ENCODE measurements around the gene FAM43A.

The FAM43A gene

DNA sequence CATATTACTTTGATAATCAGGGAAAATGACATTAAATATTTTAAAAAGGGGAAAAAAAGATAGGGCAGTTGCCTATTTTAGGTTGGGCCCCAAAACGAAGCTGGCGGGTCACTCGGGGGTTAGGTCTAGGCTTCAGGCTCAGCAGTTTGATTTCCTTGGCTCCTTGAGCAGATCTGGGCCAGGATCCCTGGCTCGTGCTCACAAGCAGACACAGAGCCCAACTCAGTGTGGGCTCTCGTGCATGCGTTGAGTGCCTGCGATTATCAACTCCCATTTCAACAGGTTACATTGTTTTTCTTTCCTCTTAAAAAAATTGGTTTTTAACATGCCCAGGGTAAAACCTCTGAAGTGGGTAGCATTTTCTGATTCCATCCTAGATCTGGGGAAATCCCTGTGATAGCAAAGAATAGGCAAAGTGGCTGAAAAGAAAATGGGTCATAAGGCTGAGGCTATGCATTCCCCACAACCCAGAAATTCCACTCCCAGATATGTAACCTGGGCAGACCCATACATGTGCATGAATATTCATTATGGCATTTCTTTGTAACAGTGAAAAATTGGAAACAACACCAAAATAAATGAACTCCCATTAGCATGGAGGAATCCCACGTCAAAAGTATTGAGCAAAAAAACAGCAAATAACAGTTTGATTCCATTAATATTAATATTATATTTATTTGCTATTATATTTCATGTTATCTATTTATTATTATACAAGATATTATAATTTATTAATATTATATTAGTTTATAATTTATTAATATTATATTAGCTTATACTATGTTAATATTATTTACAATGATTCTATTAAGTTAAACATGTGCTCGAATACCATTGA lies 27.8 kb downstream of the FAM43A start:
- DNase-seq = no peak

DNA sequence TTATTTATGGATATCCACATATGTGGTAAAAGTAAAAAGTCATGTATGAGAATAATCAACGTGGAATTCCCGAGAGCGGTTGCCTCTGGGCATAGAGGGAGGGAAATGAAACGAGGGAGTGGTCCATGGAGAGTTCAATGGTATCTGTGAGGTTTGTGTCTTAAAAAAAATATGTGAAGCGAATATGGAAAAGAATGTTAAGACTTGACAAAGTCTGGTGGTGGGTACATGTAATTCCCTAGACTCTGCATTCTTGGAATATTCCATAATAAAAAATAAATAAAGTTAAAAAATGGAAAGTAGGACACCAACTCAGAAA lies 28.4 kb downstream of the FAM43A start:
- no peak for DNase-seq

- no peak for DNase-seq
Observed at GRCh38 chr3:194714564-194714963, 28.9 kb downstream of the FAM43A start.

DNA sequence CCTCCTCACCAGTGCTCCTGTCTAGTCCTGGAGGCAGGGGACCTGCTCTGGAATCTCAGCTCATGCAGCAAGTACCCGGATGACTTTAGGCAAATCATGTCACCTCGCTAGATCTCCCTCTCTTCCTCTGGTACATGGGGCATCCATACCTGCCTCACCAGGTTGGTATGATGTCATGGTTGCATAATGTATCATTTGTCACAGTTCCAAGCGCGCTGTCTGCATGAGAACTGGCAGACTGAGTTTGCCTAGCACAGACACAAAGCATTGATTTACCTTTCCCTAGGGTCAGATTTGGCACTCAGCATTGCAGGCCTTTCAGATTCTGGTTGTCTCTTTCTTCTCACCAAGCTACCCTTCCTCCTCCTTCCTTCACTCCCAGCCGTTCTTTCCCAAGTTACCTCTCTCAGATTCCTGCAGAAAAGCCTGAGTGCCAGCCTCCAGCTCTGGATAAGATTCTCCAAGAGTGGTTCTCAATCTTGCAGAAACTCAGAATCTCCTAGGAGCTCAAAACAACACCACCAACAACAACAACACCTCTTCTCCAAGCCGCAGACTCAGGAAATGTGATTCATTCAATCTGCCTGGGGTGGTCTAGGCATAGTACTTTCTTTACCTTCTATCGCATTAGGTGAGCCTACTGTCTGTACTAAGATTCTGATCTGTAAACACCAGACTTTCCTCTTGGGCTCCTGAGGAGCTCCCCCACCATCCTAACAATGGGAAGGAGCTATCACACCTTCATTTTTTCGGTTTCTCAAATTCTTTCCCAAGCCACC lies 29.5 kb downstream of the FAM43A start:
- no peak for DNase-seq

- DNase-seq = no peak
Observed at GRCh38 chr3:194718079-194718478, 32.4 kb downstream of the FAM43A start.

GRCh38 chr3:194720048-194720447 lies 34.4 kb downstream of the FAM43A start:
- DNase-seq = no peak

- no peak for DNase-seq
Observed at GRCh38 chr3:194723846-194724618, 38.3 kb downstream of the FAM43A start.

- DNase-seq = no peak
Observed at GRCh38 chr3:194725346-194725745, 39.7 kb downstream of the FAM43A start.

- DNase-seq = no peak
Observed at GRCh38 chr3:194727435-194728128, 41.9 kb downstream of the FAM43A start.

- no peak for DNase-seq
Observed at GRCh38 chr3:194728986-194729385, 43.3 kb downstream of the FAM43A start.

DNA sequence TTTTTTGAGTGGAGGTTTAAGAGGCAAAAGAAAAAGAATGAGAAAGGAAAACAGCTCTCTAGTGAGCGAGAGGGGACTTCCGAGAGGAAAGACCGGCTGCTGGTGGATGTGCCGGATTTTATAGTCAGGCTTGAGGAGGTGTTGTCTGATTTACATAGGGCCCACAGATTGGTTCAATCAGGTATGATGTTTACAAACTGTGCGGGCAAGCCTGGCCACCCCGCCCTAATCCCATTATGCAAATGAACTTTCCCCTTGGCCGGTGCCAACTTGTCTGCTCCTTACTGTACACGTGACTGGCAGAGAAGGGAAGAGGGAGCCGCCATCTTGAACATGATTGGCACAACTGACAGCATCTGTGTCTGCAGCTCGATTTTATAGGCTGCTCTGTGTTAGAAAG lies 44.7 kb downstream of the FAM43A start:
- DNase-seq = no peak

DNA sequence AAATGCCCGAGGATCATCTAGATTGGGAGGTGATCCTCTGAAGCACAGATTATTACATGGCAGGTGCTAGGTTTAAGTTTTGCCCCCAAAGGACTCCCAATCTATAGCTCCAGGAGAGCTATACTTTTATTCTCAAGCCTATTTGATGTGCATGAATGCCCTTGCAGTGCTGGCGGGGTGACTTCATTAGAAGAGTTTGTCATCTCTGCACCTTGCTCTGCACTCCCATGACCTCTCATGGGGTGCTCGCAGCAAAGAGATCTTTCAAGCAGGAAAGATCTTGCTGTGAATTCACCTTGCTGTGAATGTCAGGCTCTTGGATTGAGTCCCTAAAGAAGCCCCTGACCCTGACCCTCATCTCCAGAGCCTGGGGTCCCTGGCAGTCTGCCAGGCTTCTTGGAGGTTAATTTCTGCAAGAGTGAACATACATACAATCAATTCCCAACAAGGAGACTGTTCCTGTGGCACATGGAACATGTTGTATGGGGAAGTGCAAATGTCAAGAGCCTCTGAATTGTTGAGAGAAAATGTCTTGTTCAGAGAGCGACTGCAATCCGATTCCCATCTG lies 45.9 kb downstream of the FAM43A start:
- no peak for DNase-seq

- no peak for DNase-seq
Observed at GRCh38 chr3:194732617-194733016, 46.9 kb downstream of the FAM43A start.

DNA sequence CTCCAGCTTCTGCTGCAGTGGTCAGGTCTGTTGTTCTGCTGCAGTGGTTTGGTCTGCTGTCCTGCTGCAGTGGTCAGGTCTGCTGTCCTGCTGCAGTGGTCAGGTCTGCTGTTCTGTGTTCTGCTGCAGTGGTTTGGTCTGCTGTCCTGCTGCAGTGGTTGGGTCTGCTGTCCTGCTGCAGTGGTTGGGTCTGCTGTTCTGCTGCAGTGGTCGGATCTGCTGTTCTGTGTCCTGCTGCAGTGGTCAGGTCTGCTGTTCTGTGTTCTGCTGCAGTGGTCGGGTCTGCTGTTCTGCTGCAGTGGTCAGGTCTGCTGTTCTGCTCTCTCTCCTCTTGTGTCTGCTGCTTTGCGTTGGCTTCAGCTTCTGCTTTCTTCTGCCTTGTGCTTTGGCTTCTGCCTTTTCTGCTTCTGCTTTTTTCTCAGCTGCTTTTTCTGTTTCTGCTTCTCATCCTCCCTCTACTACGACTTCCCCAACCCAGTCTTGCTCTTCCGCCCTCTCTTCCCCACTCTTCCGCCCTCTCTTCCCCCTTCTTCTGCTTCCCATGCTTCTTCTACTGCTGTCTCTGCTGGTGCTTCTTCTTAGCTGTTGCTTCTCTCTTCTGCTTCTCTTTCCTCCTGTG lies 50.7 kb downstream of the FAM43A start:
- no peak for DNase-seq

DNA sequence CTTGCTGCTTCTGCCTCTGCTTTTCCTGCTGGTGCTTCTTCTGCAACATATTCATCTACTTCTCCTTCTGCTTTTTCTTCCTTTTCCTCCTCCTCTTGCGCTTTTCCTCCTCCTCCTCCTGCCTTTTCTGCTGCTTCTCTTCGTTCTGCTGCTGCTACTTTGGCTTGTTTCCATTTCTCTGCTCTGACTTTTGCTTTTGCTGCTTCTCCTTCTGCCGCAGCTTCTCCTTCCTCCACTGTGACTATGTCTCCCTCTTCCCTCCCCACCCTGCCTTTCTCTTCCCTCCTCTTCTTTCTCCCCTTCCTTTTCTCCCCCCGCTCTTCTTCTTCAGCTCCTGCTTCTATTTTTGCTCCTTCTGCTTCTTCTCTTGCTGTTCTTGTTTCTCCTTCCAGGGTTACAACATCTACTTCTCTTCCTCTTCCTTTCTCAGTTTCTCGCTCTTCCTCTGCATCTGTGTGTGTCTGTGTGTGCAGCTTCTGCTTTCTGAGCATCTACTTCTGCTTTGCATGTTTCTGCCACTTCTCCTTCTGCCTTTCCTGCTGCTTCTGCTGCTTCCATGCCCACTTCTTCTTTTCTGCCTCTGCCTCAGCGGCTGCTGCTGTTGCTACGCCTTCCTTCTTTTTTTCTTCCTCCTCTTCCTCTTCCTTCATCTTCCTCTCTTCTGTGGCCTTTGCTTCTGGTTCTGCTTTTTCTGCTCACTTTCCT lies 51.4 kb downstream of the FAM43A start:
- DNase-seq = no peak
